ENCODE data around the gene SMARCD3.

Gene SMARCD3
- long read RNA-seq, partial matches to known transcripts = 2 of 4 reads
- long read RNA-seq, other reads (novel, unspliced or antisense) = 2 of 4 reads

DNA sequence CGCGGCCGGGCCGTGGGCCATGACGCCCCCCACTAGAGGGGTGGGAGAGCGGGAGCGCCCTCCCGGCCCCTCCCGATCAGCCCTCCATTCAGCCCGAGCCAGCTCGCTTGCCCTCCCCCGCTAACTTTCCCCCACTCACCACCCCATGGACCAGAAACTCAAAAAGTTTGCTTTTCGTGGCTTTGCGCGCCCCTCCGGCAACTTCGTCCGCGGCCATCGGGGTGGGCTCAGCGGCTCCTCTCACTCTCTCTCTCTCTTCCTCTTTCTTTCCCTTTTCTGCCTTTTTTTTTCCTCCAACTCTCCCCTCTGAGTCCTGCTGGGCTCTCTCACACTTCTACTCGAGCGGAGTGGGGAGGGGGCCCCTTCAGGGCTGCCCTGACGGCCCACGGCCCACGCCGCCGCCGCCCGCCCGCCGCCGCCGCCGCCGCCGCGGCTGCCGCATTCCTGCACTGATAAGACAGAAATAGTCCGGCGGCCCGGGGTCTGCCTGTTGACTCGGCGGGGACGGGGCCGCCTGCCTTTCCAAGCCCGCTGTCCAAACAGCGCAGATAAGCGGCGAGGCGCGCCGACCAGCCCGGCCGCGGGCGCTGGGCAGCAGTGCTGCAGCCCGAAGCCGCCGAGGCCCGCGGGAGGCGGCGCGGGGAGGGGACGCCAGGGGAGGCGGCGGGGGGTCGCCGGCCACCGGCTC, at the start of gene SMARCD3:
SMARCD3 (minus strand) TSS at position 349 of the 688 bp plus-strand sequence; CDS start at position 217, 132 bp downstream.
- no peak for DNase-seq (ENCODE audit: low read depth in 1 of 2, low spot score in 1 of 2)
- Histone ChIP-seq H3K27ac (replicated peaks) (no peak within 1 kb of the TSS), H3K4me3 (replicated peaks; ENCODE audit: insufficient read depth, low read length) (peak within 1 kb of the TSS; percentile 7; the same call in 1 of the 2 replicates), H3K27me3 (ENCODE audit: insufficient read depth, poor library complexity, severe bottlenecking) (peaks cover 72% of the 10 kb centered on the region)
- TF ChIP-seq, protein P1, sequence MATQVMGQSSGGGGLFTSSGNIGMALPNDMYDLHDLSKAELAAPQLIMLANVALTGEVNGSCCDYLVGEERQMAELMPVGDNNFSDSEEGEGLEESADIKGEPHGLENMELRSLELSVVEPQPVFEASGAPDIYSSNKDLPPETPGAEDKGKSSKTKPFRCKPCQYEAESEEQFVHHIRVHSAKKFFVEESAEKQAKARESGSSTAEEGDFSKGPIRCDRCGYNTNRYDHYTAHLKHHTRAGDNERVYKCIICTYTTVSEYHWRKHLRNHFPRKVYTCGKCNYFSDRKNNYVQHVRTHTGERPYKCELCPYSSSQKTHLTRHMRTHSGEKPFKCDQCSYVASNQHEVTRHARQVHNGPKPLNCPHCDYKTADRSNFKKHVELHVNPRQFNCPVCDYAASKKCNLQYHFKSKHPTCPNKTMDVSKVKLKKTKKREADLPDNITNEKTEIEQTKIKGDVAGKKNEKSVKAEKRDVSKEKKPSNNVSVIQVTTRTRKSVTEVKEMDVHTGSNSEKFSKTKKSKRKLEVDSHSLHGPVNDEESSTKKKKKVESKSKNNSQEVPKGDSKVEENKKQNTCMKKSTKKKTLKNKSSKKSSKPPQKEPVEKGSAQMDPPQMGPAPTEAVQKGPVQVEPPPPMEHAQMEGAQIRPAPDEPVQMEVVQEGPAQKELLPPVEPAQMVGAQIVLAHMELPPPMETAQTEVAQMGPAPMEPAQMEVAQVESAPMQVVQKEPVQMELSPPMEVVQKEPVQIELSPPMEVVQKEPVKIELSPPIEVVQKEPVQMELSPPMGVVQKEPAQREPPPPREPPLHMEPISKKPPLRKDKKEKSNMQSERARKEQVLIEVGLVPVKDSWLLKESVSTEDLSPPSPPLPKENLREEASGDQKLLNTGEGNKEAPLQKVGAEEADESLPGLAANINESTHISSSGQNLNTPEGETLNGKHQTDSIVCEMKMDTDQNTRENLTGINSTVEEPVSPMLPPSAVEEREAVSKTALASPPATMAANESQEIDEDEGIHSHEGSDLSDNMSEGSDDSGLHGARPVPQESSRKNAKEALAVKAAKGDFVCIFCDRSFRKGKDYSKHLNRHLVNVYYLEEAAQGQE (IDR thresholded peaks at IDR 0.05; ENCODE audit: insufficient replicate concordance, low read depth) = no peak

DNA sequence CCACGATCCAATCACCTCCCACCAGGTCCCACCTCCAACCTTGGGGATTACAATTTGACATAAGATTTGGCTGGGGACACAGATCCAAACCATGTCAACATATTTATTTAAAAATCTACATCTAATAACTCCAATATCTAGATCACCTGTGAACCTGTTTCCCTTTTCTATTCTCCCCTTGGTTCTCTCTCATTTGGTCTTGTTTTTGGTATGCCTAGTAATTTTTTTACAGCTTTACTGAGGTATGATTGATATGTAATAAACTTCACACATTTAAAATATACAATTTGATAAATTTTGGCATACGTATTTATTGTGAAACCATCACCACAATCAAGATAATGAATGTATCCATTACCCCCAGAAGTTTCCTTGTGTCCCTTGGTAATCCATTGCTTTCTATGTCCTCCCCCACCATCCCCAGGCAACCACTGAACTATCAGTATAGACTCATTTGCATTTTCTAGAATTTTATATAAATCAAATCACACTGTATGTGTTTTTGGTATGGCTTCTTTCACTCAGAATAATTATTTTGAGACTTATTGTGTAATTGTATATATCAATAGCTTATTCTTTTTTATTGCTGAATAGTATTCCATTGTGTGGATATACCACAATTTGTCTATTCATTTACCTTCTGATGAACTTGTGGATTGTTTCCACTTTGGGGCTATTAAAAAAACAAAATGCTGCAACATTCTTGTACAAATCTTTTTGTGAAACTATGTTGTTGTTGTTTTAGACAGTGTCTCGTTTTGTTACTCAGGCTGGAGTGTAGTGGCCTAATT, 47.9 kb upstream of the SMARCD3 start:
- H3K4me3 ChIP-seq (replicated peaks; ENCODE audit: insufficient read depth, low read length) = no peak overlapping the region
- no peak for DNase-seq (ENCODE audit: low read depth in 1 of 2, low spot score in 1 of 2)
- H3K27ac ChIP-seq (replicated peaks) = no peak overlapping the region
- TF ChIP-seq POLR2AphosphoS5 (IDR thresholded peaks at IDR 0.05; ENCODE audit: low read depth) = no peak
- TF ChIP-seq GABPA (IDR thresholded peaks at IDR 0.05; ENCODE audit: low read depth) = no peak
- TF ChIP-seq, protein P1 (IDR thresholded peaks at IDR 0.05; ENCODE audit: insufficient replicate concordance, low read depth) = no peak
- TF ChIP-seq, protein P2, sequence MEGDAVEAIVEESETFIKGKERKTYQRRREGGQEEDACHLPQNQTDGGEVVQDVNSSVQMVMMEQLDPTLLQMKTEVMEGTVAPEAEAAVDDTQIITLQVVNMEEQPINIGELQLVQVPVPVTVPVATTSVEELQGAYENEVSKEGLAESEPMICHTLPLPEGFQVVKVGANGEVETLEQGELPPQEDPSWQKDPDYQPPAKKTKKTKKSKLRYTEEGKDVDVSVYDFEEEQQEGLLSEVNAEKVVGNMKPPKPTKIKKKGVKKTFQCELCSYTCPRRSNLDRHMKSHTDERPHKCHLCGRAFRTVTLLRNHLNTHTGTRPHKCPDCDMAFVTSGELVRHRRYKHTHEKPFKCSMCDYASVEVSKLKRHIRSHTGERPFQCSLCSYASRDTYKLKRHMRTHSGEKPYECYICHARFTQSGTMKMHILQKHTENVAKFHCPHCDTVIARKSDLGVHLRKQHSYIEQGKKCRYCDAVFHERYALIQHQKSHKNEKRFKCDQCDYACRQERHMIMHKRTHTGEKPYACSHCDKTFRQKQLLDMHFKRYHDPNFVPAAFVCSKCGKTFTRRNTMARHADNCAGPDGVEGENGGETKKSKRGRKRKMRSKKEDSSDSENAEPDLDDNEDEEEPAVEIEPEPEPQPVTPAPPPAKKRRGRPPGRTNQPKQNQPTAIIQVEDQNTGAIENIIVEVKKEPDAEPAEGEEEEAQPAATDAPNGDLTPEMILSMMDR (IDR thresholded peaks at IDR 0.05; ENCODE audit: insufficient read depth, low read length) = no peak
- no peak for TF ChIP-seq SPI1 (IDR thresholded peaks at IDR 0.05; ENCODE audit: borderline replicate concordance, low read depth)
- H3K27me3 ChIP-seq (ENCODE audit: insufficient read depth, poor library complexity, severe bottlenecking) = no peaks in the 10 kb centered on the region

DNA sequence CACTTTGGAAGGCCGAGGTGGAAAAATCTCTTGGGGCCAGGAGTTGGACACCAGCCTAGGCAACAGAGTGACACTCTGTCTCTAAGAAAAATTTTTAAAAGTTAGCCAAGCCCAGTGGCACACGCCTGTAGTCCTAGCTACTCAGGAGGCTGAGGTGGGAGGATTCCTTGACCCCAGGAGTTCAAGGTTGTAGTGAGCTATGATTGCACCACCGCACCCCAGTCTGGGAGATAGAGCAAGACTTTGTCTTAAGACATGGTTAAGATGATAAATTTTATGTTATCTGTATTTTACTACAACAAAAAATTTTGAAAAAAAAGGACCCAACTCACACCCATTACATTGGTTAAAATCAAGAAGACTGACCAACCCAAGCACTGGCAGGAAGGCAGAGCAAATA, 44.4 kb upstream of the SMARCD3 start:
- DNase-seq (ENCODE audit: low read depth in 1 of 2, low spot score in 1 of 2) = no peak
- H3K27me3 ChIP-seq (ENCODE audit: insufficient read depth, poor library complexity, severe bottlenecking) = no peaks in the 10 kb centered on the region
- no peak overlapping the region for H3K4me3 ChIP-seq (replicated peaks; ENCODE audit: insufficient read depth, low read length)
- no peak overlapping the region for H3K27ac ChIP-seq (replicated peaks)
- TF ChIP-seq, protein P2 (IDR thresholded peaks at IDR 0.05; ENCODE audit: insufficient read depth, low read length) = no peak
- TF ChIP-seq, protein P1 (IDR thresholded peaks at IDR 0.05; ENCODE audit: insufficient replicate concordance, low read depth) = no peak
- TF ChIP-seq GABPA (IDR thresholded peaks at IDR 0.05; ENCODE audit: low read depth) (no peak), SPI1 (IDR thresholded peaks at IDR 0.05; ENCODE audit: borderline replicate concordance, low read depth) (no peak), POLR2AphosphoS5 (IDR thresholded peaks at IDR 0.05; ENCODE audit: low read depth) (no peak)
